HG02885 (cell line): ENCODE data around the gene OR2G2.

ENCODE experiments used
- ATAC-seq: cut with Tn5 transposase; IDR thresholded peaks from one replicate; pipeline ENCODE4 v1.9.1; 2021; ENCODE audit warnings: mild to moderate bottlenecking; ENCODE audit not compliant: unreplicated experiment, poor library complexity

The OR2G2 gene

DNA sequence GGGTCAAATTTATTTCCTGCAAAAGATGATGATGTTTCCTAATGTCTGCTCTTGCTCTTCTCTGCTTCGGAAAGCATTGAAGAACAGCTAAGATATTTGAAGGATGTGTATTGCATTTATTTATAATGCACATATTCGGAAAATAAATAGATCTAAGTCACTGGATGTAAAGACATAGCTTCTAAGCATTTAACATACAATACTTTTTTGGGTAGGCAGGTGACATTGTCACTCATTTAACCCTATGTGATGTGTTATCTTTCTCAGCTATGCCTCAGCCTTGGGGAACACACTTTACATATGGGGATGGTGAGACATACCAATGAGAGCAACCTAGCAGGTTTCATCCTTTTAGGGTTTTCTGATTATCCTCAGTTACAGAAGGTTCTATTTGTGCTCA, at the start of gene OR2G2:
OR2G2 (plus strand) TSS at position 301 of the 400 bp plus-strand sequence; CDS start at position 301, 0 bp downstream.
- ATAC-seq: no peak

GRCh38 chr1:247538561-247538960, 49.6 kb upstream of the OR2G2 start:
- ATAC-seq: no peak

GRCh38 chr1:247539215-247539614, 48.9 kb upstream of the OR2G2 start:
- ATAC-seq: no peak

GRCh38 chr1:247540581-247540980, 47.6 kb upstream of the OR2G2 start:
- ATAC-seq: no peak

GRCh38 chr1:247542811-247543210, 45.3 kb upstream of the OR2G2 start:
- ATAC-seq: no peak

- ATAC-seq: no peak
These were observed 40.1 kb upstream of the OR2G2 start for GRCh38 chr1:247548092-247548491.

GRCh38 chr1:247548769-247549182, 39.4 kb upstream of the OR2G2 start, which contains the start of gene GCSAML:
Gene GCSAML, plus strand, starts transcription at chr1:247549134. Its CDS starts 58 bp downstream, at chr1:247549192.
- ATAC-seq: no peak

GRCh38 chr1:247551721-247552120, 36.4 kb upstream of the OR2G2 start:
- ATAC-seq: no peak

DNA sequence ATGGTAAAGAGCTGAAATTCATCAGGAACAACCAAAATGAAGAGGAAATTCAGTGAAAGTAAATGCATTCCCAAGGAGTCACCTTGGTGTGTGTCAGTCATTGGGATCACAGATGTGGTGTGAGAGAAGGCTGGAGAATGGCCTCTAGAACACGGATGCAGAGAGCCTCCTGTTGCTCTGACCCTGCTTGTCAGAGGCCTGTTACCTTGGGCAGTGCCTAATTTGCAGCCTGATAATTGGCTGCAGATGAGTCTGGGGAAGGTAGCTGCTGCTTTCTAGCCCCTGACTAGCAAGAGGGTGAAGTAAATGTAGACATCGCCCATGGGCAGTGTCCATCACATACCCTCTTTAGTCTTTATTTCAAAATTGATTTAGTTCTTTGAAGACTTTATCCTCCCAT, 35.9 kb upstream of the OR2G2 start:
- ATAC-seq: no peak

- ATAC-seq: no peak
These were observed 30.1 kb upstream of the OR2G2 start for GRCh38 chr1:247557926-247558674.

DNA sequence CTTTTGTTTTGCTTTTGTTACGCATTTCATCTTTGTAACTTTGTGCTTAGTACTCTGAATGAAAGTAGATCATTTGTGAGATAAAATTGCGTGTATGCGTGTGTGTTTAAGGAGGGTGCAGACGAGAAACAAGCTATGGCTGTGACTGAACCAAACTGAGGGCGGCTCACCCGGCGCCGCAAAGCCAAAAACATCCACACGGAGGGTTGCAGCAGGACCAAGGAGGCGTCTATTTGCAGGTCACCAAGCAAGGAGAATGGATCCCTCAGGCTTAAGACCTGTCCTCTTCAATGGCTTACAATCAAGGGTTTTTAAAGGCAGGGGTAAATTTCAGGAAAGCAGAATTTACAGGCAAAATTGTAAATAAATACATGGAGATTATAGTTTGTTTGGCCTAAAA, 26.4 kb upstream of the OR2G2 start:
- ATAC-seq: no peak

GRCh38 chr1:247562198-247562597, 26.0 kb upstream of the OR2G2 start:
- no peak for ATAC-seq

DNA sequence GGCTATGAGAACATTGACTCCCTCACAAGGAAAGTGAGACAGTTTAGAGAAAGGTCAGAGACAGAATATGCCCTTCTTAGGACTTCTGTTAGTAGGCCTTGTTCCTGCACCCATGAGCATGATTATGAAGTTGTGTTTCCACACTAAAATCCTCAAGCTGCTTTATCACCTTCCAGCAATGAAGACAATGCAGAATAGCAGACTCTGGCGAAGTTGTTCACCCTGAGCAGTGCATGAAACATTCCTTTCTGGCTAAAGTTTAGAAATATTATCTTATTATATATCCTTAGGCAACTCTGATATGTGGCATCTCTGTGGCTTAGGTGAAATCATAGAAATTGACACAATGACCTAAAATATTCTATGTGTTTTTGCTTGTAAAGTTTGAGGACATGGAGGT, 13.9 kb upstream of the OR2G2 start:
- no peak for ATAC-seq

GRCh38 chr1:247574664-247575063, 13.5 kb upstream of the OR2G2 start:
- no peak for ATAC-seq

- ATAC-seq: no peak
These were observed 11.6 kb upstream of the OR2G2 start for GRCh38 chr1:247576514-247576913.

DNA sequence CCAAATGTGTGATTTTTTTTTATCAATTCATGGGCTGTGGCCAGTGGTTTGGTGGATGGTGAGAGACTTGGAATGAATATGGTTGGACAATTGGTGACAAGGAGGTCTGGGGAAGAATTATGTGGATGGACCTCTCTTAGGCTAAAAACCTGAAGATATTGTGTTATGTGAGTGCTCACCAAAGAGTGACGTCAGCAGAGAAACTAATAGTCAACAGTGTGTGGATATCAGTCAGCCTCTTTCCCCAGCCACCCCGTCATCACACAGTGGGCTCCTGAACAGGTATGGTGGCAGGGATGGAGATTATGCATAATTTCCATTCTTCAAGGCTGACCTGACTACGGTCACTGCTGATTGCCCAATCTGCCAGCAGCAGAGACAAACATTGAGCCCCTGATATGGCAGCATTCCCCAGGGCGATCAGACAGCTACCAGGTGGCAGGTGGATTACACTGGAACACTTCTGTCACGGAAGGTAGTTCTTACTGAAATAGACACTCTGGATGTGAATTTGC, 9.2 kb upstream of the OR2G2 start:
- no peak for ATAC-seq

GRCh38 chr1:247605286-247605685, 17.1 kb downstream of the OR2G2 start, which contains the start of gene OR2G3:
Gene OR2G3, plus strand, starts transcription at chr1:247605586. Its CDS starts 0 bp downstream, at chr1:247605586.
- no peak for ATAC-seq

DNA sequence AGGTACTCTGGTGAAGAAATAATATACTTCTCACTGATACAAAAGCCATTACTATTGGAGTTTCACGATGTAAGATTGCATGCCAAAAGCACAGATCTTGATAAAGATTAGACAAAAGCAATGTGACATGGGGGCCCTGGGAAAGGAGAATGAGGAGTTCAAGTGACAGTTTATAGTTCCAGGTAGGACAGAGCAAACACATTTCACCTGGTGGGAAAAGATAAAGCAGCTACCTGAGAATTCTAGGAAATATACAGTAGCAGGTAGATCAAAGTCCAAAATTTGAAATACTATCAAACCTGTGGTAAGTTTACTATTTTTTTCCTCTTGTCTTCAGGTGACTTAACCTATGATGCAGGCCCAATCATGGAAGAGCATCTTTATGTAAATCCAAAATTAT, 25.2 kb downstream of the OR2G2 start:
- ATAC-seq: no peak

DNA sequence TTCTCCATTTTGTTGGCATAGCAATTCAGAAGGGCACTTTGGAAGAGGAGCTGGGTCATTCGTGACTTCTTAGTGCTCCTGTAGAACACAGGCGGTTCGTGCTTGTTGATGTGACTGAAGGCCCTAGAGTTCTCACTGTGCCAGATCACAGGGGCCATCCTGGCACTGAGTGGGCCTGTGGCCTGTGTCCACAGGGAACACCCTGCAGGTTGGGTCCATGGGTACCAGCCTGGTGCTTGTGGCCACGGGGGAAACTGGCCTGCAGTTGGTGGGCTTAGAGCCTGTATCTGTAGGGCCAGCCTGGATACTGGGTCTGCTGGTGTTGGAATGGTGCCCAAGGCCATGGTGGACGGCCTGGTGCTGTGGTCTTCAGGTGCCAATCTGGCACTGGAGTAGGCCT, 26.5 kb downstream of the OR2G2 start:
- no peak for ATAC-seq

DNA sequence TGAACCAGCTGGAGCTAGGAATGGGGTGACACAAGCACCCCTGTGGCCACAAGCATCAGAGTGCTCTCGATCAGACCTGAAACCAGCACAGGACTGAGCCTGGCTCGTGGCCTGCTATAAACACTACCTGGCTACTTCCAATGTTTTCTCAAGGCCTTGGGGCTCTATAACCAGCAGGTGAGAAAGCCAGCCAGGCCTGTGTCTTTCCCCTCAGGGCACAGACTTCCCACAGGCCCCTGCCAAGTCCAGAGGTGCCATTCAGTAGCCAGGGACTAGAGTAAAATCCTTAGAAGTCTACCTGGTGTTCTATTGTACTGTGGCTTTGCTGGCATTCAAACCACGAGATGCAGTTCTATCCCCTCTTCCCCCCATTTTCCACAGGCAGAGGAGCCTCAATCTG, 39.8 kb downstream of the OR2G2 start:
- no peak for ATAC-seq

- ATAC-seq: no peak
These were observed 49.9 kb downstream of the OR2G2 start for GRCh38 chr1:247638011-247638410.

DNA sequence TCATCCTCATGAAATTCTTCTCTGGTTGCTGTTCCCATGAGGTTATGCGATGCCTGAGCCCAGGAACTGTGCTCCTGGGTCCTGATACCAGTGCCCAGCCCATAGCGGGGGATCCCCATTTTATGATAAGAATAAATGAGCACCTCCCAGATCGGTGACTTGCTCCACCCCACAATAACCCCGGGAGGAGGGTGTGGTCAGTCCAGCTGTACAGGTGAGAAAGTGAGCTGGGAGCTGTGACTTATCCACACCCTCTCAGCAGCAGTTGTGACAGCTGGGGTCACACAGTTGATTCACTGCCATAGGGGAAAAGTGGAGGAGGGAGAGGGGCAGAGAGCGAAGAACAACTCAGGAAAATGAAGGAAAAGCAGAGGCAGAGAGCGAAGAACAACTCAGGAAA, 50.6 kb downstream of the OR2G2 start:
- no peak for ATAC-seq
